Suprapubic skin (tissue), 4 donors: Measurements from ENCODE around the gene GNG4.

Experiments used
- CTCF ChIP-seq, 2 donors: fragments of 200-600 bp in 1 of 2; fragments of 450-650 bp in 1 of 2; sonication (generic) in 1 of 2; IDR thresholded peaks; one replicate each; pipeline ENCODE4 v1.5.1; 2016 to 2019; ENCODE audit warnings: antibody characterized with exemption in 2 of 2, mild to moderate bottlenecking in 1 of 2, moderate library complexity in 1 of 2
- EP300 ChIP-seq: sonication (generic); formaldehyde crosslinking; IDR thresholded peaks from one replicate; pipeline ENCODE4 v1.6.1; 2017; ENCODE audit warnings: antibody characterized with exemption
- POLR2A ChIP-seq, 2 donors: fragments of 450-650 bp; IDR thresholded peaks; one replicate each; pipeline ENCODE4 v1.6.1; 2017; ENCODE audit warnings: antibody characterized with exemption in 2 of 2, mild to moderate bottlenecking in 2 of 2, moderate library complexity in 2 of 2
- POLR2AphosphoS5 ChIP-seq, 3 donors: sonication (generic); formaldehyde crosslinking; IDR thresholded peaks; one replicate each; pipeline ENCODE4 v1.6.1; 2017; ENCODE audit warnings: antibody characterized with exemption in 3 of 3

DNA sequence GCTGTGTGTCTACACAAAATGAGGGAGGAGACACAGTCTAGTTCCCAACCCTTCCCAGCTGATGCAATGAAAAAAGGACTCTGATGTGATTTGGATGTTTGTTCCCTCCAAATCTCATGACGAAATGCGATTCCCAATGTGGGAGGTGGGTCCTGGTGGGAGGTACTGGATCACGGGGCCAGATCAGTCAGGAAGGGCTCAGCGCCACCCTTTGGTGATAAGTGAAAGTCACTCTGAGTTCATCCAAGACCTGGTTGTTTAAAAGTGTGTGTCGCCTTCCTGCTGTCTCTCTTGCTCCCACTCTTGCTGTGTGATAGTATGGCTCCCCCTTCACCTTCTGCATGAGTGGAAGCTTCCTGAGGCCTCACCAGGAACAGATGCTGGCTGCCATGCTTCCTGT, 63.2 kb downstream of the GNG4 start:
- TF ChIP-seq CTCF (IDR thresholded peaks at IDR 0.05): no peak
- TF ChIP-seq EP300: no peak
- TF ChIP-seq POLR2AphosphoS5 (IDR thresholded peaks at IDR 0.05): no peak
- TF ChIP-seq POLR2A (IDR thresholded peaks at IDR 0.05): no peak
